ENCODE data around the gene KIF16B.

KIF16B gene, protein sequence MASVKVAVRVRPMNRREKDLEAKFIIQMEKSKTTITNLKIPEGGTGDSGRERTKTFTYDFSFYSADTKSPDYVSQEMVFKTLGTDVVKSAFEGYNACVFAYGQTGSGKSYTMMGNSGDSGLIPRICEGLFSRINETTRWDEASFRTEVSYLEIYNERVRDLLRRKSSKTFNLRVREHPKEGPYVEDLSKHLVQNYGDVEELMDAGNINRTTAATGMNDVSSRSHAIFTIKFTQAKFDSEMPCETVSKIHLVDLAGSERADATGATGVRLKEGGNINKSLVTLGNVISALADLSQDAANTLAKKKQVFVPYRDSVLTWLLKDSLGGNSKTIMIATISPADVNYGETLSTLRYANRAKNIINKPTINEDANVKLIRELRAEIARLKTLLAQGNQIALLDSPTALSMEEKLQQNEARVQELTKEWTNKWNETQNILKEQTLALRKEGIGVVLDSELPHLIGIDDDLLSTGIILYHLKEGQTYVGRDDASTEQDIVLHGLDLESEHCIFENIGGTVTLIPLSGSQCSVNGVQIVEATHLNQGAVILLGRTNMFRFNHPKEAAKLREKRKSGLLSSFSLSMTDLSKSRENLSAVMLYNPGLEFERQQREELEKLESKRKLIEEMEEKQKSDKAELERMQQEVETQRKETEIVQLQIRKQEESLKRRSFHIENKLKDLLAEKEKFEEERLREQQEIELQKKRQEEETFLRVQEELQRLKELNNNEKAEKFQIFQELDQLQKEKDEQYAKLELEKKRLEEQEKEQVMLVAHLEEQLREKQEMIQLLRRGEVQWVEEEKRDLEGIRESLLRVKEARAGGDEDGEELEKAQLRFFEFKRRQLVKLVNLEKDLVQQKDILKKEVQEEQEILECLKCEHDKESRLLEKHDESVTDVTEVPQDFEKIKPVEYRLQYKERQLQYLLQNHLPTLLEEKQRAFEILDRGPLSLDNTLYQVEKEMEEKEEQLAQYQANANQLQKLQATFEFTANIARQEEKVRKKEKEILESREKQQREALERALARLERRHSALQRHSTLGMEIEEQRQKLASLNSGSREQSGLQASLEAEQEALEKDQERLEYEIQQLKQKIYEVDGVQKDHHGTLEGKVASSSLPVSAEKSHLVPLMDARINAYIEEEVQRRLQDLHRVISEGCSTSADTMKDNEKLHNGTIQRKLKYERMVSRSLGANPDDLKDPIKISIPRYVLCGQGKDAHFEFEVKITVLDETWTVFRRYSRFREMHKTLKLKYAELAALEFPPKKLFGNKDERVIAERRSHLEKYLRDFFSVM (N-terminal part only)

DNA sequence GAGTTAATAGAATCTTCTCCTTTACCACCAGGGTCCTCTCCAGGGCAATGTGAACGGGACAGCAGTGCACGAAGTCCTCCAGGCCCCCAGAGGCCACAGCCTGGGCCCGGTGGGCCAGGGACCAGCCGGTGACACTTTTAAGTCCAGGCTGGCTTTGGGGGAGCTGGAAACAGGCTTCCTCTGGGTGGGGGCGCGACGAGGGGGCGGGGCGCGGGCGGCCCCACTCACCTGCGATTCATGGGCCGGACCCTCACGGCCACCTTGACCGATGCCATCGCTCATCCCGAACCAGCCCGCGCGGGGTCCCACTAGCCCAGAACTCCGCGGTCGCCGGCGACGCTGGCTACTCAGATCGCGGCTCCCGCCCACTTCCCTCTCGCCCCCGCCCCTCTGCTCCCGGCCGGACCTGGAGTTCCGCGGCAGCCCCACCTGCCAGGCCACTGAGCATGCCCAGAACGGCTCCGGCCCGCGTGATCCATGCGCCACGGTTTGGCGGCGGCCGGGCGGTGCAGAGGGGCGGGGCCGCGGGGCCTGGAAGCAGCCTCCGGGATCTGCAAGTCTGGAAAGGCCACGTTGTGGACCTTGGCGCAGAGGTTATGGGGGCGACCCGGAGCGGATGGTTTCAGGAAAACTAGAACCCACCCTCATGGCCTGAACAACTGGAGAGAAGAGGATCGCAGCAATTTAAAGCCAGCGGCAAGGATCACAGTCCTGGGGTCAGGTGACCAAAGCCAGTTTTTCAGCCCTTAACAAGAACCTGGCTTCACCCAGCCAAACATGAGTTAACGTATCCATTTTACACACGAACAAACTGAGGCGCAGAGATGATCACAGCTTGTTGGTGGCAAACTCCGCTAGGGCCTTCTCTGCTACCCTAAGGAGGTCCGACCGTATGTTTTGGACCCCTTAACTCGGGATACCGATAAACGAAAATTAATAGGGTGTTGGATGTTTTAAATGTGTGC is at the start of gene KIF16B:
TSS of gene KIF16B (minus strand) at position 448 of the 965 bp plus-strand sequence. CDS start at position 275, 173 bp downstream.
- peak; percentile 69 for DNase-seq (ENCODE audit: extremely low read depth, low read depth)
- TF ChIP-seq, protein P1, sequence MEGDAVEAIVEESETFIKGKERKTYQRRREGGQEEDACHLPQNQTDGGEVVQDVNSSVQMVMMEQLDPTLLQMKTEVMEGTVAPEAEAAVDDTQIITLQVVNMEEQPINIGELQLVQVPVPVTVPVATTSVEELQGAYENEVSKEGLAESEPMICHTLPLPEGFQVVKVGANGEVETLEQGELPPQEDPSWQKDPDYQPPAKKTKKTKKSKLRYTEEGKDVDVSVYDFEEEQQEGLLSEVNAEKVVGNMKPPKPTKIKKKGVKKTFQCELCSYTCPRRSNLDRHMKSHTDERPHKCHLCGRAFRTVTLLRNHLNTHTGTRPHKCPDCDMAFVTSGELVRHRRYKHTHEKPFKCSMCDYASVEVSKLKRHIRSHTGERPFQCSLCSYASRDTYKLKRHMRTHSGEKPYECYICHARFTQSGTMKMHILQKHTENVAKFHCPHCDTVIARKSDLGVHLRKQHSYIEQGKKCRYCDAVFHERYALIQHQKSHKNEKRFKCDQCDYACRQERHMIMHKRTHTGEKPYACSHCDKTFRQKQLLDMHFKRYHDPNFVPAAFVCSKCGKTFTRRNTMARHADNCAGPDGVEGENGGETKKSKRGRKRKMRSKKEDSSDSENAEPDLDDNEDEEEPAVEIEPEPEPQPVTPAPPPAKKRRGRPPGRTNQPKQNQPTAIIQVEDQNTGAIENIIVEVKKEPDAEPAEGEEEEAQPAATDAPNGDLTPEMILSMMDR (IDR thresholded peaks at IDR 0.05; ENCODE audit: low read depth, low read length): no peak

DNA sequence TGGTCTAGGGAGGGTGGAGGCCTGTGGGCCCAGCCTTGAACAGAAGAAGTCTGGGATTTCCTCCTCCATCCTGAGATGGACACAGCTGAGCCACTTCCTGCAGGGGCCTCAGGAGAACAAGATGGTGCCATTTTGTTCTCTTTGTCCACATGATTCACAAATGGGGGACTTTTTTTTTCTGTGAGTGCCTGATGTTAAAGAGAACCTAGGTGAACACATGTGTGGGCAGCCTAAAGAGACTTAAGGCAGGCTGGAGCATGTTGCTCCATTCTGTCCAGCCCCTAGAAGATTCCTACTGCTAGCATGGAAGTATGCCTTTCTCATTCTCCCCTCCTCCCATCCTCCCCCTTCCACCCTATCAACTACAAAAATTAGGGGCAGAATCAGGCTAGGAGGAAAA is 49.3 kb upstream of the KIF16B start:
- TF ChIP-seq, protein P1 (IDR thresholded peaks at IDR 0.05; ENCODE audit: low read depth, low read length): no peak
- no peak for DNase-seq (ENCODE audit: extremely low read depth, low read depth)

DNA sequence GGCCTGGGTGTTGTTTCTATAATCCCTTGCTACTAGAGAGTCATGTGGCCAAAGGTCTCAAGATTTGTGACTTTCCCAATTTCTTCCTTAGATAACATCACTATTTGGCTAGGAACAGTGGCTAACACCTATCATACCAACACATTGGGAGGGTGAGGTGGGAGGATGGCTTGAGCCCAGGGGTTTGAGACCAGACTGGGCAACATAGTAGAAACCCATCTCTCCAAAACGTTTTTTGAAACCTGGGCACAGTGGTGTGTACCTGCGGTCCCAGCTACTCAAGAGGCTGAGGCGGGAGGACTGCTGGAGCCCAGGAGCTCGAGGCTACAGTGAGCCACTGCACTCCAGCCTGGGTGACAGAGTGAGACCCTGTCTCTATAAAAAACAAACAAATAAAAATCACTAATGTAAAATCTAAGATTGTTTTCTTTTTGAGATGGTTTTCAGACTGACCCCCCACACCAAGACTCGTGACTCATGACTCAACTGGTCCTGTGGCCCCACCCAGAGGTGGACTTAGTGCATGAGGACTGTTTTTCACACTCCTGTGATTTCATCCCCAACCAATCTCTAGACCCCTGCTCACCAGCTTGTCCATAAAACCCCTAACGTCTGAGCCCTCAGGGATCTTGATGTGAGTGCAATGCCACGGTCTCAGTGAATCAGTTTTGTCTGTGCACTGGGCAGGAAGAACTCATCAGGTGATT is 48.3 kb upstream of the KIF16B start:
- DNase-seq (ENCODE audit: extremely low read depth, low read depth): no peak
- TF ChIP-seq, protein P1 (IDR thresholded peaks at IDR 0.05; ENCODE audit: low read depth, low read length): no peak

DNA sequence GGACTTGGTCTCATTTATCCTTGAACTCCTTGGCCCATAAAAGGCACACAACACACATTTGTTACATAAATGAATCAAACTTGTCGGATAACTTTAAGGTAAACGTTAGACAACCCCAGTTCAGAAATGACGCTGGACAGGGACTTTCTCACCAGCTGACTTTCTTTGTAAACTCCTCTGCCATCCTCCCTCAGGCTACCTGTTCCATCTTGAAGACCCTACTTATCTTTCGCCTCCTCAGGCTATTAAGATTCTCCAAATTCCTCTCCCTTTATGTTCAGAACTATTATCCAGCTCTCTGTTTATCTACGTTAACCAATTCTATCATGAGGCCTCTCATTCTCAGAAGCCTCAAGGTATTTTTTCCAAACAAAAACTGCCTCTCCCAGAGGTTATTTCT is 47.7 kb upstream of the KIF16B start:
- DNase-seq (ENCODE audit: extremely low read depth, low read depth): no peak
- TF ChIP-seq, protein P1 (IDR thresholded peaks at IDR 0.05; ENCODE audit: low read depth, low read length): no peak

DNA sequence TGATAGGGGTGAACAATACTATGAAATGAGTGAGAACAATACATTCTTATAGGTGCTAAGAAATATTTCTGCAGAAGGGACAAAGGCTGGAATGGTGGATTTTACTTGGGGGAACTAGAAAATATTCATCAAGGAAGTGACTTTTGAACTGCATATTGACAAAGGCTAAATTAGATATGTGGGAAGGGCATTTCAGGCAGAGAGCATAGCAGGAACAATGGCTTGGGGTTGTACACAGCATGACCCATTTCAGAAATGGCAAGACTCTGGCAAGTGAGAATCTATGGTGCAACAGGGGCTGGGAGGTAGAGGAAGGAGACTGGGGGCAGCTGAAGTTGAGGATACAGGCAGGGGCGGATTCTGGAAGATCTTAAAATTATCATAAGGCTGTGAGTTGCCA is 46.7 kb upstream of the KIF16B start:
- no peak for DNase-seq (ENCODE audit: extremely low read depth, low read depth)
- TF ChIP-seq, protein P1 (IDR thresholded peaks at IDR 0.05; ENCODE audit: low read depth, low read length): no peak

DNA sequence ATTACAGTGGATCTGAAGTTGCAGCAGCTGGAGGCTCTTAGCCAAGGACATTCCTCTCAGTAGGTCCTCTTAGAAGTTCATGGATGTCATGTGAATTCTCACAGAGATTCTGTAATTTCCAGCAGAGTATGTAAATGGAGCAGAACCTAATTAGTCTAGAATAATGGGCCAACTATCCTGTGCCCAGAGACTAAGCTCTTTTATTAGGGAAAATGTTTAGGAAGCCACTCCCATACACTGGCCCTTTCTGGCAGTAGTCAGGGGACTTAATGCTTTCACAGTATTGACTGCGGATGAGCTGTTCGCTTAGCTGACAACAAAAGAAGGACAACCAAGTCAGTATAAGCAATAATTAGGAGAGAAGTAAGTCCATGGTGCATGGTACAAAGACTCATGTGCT is 43.8 kb upstream of the KIF16B start:
- DNase-seq (ENCODE audit: extremely low read depth, low read depth): no peak
- TF ChIP-seq, protein P1 (IDR thresholded peaks at IDR 0.05; ENCODE audit: low read depth, low read length): no peak

Measured in AG09319 (cell line).